Measurements from ENCODE around the gene ACTN2.

DNA sequence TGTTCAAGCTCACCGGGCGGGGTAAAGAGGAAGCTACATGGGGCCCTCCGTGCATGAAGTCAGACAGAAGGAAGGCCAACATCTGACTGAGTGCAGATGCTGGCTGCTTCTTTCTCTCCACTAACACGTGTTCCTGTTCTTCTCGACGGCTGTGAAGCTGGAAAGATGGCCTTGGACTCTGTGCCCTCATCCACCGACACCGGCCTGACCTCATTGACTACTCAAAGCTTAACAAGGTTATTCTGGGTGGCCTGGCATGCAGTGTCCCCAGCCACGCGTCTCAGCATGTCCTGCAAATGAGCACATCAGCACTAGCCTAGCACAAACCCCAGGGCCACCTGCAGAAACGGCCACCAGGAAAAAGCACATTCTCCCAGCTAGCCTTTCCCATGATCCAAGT lies 41.2 kb downstream of the ACTN2 start:
- no peak for TF ChIP-seq POLR2AphosphoS5 (IDR thresholded peaks at IDR 0.05; ENCODE audit: borderline replicate concordance, low read depth, low read length)
- TF ChIP-seq EZH2 (IDR thresholded peaks at IDR 0.05) = no peak
- no peak for TF ChIP-seq FOXP2 (optimal IDR thresholded peaks at IDR 0.05; ENCODE audit: control extremely low read depth, extremely low read length, insufficient read depth)
